Ishikawa (cell line): ENCODE measurements around the gene OR2T34.

Source experiments
- CEBPB ChIP-seq: IDR thresholded peaks from 2 replicates; pipeline ENCODE4 v1.6.1; 2012
- CREB1 ChIP-seq: IDR thresholded peaks from 2 replicates; pipeline ENCODE4 v1.6.1; 2012; ENCODE audit warnings: low read depth
- EGR1 ChIP-seq: IDR thresholded peaks from 2 replicates; pipeline ENCODE4 v1.6.1; 2012
- EP300 ChIP-seq: IDR thresholded peaks from 2 replicates; pipeline ENCODE4 v1.6.1; 2012; ENCODE audit warnings: borderline replicate concordance
- FOXM1 ChIP-seq: IDR thresholded peaks from 2 replicates; pipeline ENCODE4 v1.6.1; 2012; ENCODE audit warnings: low read depth, borderline replicate concordance
- MAX ChIP-seq: IDR thresholded peaks from 2 replicates; pipeline ENCODE4 v1.6.1; 2012
- NFIC ChIP-seq: IDR thresholded peaks from 2 replicates; pipeline ENCODE4 v1.6.1; 2012
- RAD21 ChIP-seq: IDR thresholded peaks from 2 replicates; pipeline ENCODE4 v1.6.1; 2012; ENCODE audit warnings: low read depth
- REST ChIP-seq: IDR thresholded peaks from 2 replicates; pipeline ENCODE4 v1.6.1; 2012; ENCODE audit warnings: low read depth, mild to moderate bottlenecking
- TAF1 ChIP-seq: IDR thresholded peaks from 2 replicates; pipeline ENCODE4 v1.6.1; 2012; ENCODE audit warnings: low read depth, mild to moderate bottlenecking
- TCF12 ChIP-seq: IDR thresholded peaks from 2 replicates; pipeline ENCODE4 v1.6.1; 2012; ENCODE audit warnings: low read depth
- TEAD4 ChIP-seq: IDR thresholded peaks from 2 replicates; pipeline ENCODE4 v1.6.1; 2012
- USF1 ChIP-seq: IDR thresholded peaks from 2 replicates; pipeline ENCODE4 v1.6.1; 2012
- YY1 ChIP-seq: IDR thresholded peaks from 2 replicates; pipeline ENCODE4 v1.6.1; 2012; ENCODE audit warnings: low read depth
- ZBTB7A ChIP-seq: IDR thresholded peaks from 2 replicates; pipeline ENCODE4 v1.6.1; 2012; ENCODE audit warnings: low read depth

The OR2T34 gene

GRCh38 chr1:248592655-248593054, 18.1 kb upstream of the OR2T34 start:
- TF ChIP-seq MAX: no peak
- TF ChIP-seq NFIC: no peak
- TF ChIP-seq TAF1: no peak
- TF ChIP-seq CREB1: no peak
- TF ChIP-seq EP300: no peak
- TF ChIP-seq RAD21: no peak
- no peak for TF ChIP-seq FOXM1
- no peak for TF ChIP-seq EGR1
- no peak for TF ChIP-seq TCF12
- TF ChIP-seq USF1: no peak
- TF ChIP-seq YY1: no peak
- TF ChIP-seq REST: no peak
- no peak for TF ChIP-seq ZBTB7A
- TF ChIP-seq CEBPB: no peak
- TF ChIP-seq TEAD4: no peak

- TF ChIP-seq EGR1: no peak
- no peak for TF ChIP-seq REST
- no peak for TF ChIP-seq TEAD4
- TF ChIP-seq TAF1: no peak
- no peak for TF ChIP-seq YY1
- TF ChIP-seq CEBPB: no peak
- TF ChIP-seq MAX: no peak
- no peak for TF ChIP-seq EP300
- TF ChIP-seq NFIC: no peak
- no peak for TF ChIP-seq RAD21
- no peak for TF ChIP-seq USF1
These were observed 15.5 kb upstream of the OR2T34 start for GRCh38 chr1:248590055-248590454.

GRCh38 chr1:248589334-248589733, 14.8 kb upstream of the OR2T34 start:
- no peak for TF ChIP-seq NFIC
- TF ChIP-seq REST: no peak
- no peak for TF ChIP-seq EGR1
- no peak for TF ChIP-seq TAF1
- TF ChIP-seq CEBPB: no peak
- no peak for TF ChIP-seq ZBTB7A
- TF ChIP-seq EP300: no peak
- no peak for TF ChIP-seq YY1
- TF ChIP-seq USF1: no peak
- no peak for TF ChIP-seq TCF12
- TF ChIP-seq FOXM1: no peak
- no peak for TF ChIP-seq RAD21
- TF ChIP-seq TEAD4: no peak
- TF ChIP-seq MAX: no peak
- TF ChIP-seq CREB1: no peak

- no peak for TF ChIP-seq YY1
- TF ChIP-seq USF1: no peak
- no peak for TF ChIP-seq ZBTB7A
- TF ChIP-seq MAX: no peak
- no peak for TF ChIP-seq TCF12
- no peak for TF ChIP-seq CEBPB
- no peak for TF ChIP-seq TAF1
- no peak for TF ChIP-seq RAD21
- no peak for TF ChIP-seq EP300
- TF ChIP-seq EGR1: no peak
These were observed 10.7 kb upstream of the OR2T34 start for GRCh38 chr1:248585266-248585665.
